ENCODE results near the gene GJC1.

DNA sequence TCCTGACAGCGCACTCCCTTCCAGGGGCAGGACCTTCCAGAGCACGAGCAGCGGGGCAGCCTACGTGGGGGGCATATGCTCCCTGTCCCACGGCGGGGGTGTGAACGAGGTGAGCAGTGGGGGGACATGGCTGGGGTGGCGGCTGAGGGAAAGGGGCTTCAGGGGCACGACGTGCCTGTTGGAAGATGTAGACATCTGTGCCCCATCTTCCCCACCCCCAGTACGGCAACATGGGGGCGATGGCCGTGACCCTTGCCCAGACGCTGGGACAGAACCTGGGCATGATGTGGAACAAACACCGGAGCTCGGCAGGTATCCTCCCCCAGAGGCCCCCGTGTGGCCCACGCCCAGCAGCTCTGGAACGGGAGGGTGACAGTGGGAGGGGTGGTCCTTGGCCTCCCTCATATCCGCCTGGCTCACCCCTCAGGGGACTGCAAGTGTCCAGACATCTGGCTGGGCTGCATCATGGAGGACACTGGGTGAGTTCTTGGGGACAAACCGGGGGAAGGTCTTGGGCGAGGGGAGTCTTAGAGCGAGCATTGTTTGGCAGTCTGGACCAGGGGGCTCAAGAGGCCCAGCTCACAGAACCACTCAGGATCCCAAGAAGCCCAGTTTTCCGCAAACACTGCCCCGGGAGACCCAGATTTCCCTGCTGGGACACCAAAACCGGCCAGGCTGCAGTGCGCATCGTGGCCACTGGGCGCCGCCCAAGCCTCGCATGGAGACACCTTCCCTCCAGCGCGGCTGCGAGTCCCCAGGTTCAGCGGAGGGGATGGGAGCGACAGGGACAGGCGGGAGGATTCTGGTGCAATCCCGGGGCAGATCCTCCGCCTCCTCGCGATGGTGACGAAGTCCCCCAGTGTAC, 55.6 kb downstream of the GJC1 start:
- TF ChIP-seq, protein P1, sequence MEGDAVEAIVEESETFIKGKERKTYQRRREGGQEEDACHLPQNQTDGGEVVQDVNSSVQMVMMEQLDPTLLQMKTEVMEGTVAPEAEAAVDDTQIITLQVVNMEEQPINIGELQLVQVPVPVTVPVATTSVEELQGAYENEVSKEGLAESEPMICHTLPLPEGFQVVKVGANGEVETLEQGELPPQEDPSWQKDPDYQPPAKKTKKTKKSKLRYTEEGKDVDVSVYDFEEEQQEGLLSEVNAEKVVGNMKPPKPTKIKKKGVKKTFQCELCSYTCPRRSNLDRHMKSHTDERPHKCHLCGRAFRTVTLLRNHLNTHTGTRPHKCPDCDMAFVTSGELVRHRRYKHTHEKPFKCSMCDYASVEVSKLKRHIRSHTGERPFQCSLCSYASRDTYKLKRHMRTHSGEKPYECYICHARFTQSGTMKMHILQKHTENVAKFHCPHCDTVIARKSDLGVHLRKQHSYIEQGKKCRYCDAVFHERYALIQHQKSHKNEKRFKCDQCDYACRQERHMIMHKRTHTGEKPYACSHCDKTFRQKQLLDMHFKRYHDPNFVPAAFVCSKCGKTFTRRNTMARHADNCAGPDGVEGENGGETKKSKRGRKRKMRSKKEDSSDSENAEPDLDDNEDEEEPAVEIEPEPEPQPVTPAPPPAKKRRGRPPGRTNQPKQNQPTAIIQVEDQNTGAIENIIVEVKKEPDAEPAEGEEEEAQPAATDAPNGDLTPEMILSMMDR (IDR thresholded peaks at IDR 0.05) = peak; percentile 95
- TF ChIP-seq, protein P2, sequence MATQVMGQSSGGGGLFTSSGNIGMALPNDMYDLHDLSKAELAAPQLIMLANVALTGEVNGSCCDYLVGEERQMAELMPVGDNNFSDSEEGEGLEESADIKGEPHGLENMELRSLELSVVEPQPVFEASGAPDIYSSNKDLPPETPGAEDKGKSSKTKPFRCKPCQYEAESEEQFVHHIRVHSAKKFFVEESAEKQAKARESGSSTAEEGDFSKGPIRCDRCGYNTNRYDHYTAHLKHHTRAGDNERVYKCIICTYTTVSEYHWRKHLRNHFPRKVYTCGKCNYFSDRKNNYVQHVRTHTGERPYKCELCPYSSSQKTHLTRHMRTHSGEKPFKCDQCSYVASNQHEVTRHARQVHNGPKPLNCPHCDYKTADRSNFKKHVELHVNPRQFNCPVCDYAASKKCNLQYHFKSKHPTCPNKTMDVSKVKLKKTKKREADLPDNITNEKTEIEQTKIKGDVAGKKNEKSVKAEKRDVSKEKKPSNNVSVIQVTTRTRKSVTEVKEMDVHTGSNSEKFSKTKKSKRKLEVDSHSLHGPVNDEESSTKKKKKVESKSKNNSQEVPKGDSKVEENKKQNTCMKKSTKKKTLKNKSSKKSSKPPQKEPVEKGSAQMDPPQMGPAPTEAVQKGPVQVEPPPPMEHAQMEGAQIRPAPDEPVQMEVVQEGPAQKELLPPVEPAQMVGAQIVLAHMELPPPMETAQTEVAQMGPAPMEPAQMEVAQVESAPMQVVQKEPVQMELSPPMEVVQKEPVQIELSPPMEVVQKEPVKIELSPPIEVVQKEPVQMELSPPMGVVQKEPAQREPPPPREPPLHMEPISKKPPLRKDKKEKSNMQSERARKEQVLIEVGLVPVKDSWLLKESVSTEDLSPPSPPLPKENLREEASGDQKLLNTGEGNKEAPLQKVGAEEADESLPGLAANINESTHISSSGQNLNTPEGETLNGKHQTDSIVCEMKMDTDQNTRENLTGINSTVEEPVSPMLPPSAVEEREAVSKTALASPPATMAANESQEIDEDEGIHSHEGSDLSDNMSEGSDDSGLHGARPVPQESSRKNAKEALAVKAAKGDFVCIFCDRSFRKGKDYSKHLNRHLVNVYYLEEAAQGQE (IDR thresholded peaks at IDR 0.05; ENCODE audit: low read depth, low read length) = no peak
- TF ChIP-seq FOXM1 (IDR thresholded peaks at IDR 0.05; ENCODE audit: low read depth) (no peak), POLR2AphosphoS5 (IDR thresholded peaks at IDR 0.05; ENCODE audit: low read depth, low read length) (no peak), GABPA (IDR thresholded peaks at IDR 0.05; ENCODE audit: low read depth) (no peak), MXI1 (IDR thresholded peaks at IDR 0.05; ENCODE audit: low read depth, low read length) (peak; percentile 66), RFX5 (IDR thresholded peaks at IDR 0.05; ENCODE audit: low read length) (no peak), TEAD4 (IDR thresholded peaks at IDR 0.05; ENCODE audit: borderline replicate concordance, insufficient read depth) (no peak), CHD2 (IDR thresholded peaks at IDR 0.05; ENCODE audit: low read length, partially characterized antibody) (no peak), RAD21 (IDR thresholded peaks at IDR 0.05; ENCODE audit: low read length) (peak; percentile 94), NFIC (IDR thresholded peaks at IDR 0.05; ENCODE audit: borderline replicate concordance) (no peak)
- TF ChIP-seq, protein P3, sequence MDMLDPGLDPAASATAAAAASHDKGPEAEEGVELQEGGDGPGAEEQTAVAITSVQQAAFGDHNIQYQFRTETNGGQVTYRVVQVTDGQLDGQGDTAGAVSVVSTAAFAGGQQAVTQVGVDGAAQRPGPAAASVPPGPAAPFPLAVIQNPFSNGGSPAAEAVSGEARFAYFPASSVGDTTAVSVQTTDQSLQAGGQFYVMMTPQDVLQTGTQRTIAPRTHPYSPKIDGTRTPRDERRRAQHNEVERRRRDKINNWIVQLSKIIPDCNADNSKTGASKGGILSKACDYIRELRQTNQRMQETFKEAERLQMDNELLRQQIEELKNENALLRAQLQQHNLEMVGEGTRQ (IDR thresholded peaks at IDR 0.05; ENCODE audit: borderline replicate concordance, low read depth, low read length) = no peak
- TF ChIP-seq, protein P4, sequence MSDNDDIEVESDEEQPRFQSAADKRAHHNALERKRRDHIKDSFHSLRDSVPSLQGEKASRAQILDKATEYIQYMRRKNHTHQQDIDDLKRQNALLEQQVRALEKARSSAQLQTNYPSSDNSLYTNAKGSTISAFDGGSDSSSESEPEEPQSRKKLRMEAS (IDR thresholded peaks at IDR 0.05; ENCODE audit: low read depth) = no peak
